Osteoblast (primary cell): ENCODE data around the gene THOP1. TPM values are rescaled to one million over a fixed set of nuclear protein-coding genes. Genes with fewer than 3 reads are reported as not detected.

Experiments
- DNase-seq: peaks from one replicate; pipeline ENCODE4 v3.0.0; 2011; ENCODE audit warnings: low spot score, mixed read lengths; ENCODE audit not compliant: insufficient read length; ENCODE audit errors: missing footprints
- H2AFZ ChIP-seq: 2 replicates; pipeline ENCODE4 v1.6.0; 2011; ENCODE audit warnings: mild to moderate bottlenecking, low read length
- H3K27ac ChIP-seq: 2 replicates; pipeline ENCODE4 v1.5.1; 2011; ENCODE audit warnings: mild to moderate bottlenecking, low read depth, low read length, moderate library complexity
- H3K27me3 ChIP-seq: 2 replicates; pipeline ENCODE4 v1.6.0; 2012; ENCODE audit warnings: mild to moderate bottlenecking, control low read depth, inconsistent platforms, low read length, moderate library complexity; ENCODE audit not compliant: insufficient read depth
- H3K36me3 ChIP-seq: 2 replicates; pipeline ENCODE4 v1.5.1; 2011; ENCODE audit warnings: mild to moderate bottlenecking, low read length, control low read depth, moderate library complexity; ENCODE audit not compliant: insufficient read depth
- H3K4me1 ChIP-seq: 2 replicates; pipeline ENCODE4 v1.5.1; 2011; ENCODE audit warnings: mild to moderate bottlenecking, low read length, control low read depth, moderate library complexity; ENCODE audit not compliant: insufficient read depth
- H3K4me2 ChIP-seq: 2 replicates; pipeline ENCODE4 v1.6.0; 2011; ENCODE audit warnings: mild to moderate bottlenecking, low read length; ENCODE audit not compliant: insufficient read depth
- H3K4me3 ChIP-seq: fragments of 200-600 bp; sonication (generic); 3 replicates; pipeline ENCODE4 v1.5.1; 2012; ENCODE audit warnings: mild to moderate bottlenecking, low read length, inconsistent platforms; ENCODE audit not compliant: insufficient read depth
- H3K79me2 ChIP-seq: 2 replicates; pipeline ENCODE4 v1.6.0; 2012; ENCODE audit warnings: mild to moderate bottlenecking, low read length, control low read depth, inconsistent platforms; ENCODE audit not compliant: insufficient read depth
- H3K9me3 ChIP-seq: 2 replicates; pipeline ENCODE4 v1.5.1; 2011; ENCODE audit warnings: low read depth, low read length, control low read depth
- H4K20me1 ChIP-seq: 2 replicates; pipeline ENCODE4 v1.6.0; 2012; ENCODE audit warnings: mild to moderate bottlenecking, low read length, control low read depth; ENCODE audit not compliant: insufficient read depth
- total RNA-seq: library from RNA; depleted of rRNA; stranded (reverse); fragments of >200 nt; gene quantifications from 2 replicates; pipeline ENCODE4 v1.2.3, GENCODE V29; 2012
- TF ChIP-seq, protein P1 (sequence below): IDR thresholded peaks from 2 replicates; pipeline ENCODE4 v1.5.1; 2011; ENCODE audit warnings: mild to moderate bottlenecking, low read depth, low read length, moderate library complexity; ENCODE audit errors: extremely low read depth

Gene THOP1
- total RNA-seq, 1 donor: 45.6 TPM

DNA sequence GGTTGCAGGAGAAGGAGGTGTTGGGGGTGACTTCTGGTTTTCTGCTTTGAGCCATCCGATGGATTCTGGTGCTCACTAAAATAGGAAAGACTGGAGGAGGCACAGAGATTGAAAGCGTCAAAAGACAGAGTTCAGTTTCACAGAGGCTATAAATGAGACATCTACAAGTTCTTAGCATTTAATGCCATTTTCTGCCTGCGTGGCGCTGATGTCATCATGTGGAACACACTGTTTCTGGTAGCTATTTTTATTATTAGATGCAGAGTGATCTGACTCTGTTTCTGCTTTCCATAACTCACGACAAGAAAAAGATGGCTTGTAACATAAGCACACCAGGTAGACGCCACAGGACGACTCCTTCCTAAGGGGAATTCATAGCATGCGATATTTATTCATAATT is 42.2 kb upstream of the THOP1 start:
- H3K27ac ChIP-seq: no peak overlapping the region
- no peaks in the 10 kb centered on the region for H3K9me3 ChIP-seq
- TF ChIP-seq, protein P1, sequence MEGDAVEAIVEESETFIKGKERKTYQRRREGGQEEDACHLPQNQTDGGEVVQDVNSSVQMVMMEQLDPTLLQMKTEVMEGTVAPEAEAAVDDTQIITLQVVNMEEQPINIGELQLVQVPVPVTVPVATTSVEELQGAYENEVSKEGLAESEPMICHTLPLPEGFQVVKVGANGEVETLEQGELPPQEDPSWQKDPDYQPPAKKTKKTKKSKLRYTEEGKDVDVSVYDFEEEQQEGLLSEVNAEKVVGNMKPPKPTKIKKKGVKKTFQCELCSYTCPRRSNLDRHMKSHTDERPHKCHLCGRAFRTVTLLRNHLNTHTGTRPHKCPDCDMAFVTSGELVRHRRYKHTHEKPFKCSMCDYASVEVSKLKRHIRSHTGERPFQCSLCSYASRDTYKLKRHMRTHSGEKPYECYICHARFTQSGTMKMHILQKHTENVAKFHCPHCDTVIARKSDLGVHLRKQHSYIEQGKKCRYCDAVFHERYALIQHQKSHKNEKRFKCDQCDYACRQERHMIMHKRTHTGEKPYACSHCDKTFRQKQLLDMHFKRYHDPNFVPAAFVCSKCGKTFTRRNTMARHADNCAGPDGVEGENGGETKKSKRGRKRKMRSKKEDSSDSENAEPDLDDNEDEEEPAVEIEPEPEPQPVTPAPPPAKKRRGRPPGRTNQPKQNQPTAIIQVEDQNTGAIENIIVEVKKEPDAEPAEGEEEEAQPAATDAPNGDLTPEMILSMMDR: no peak
- no peaks in the 10 kb centered on the region for H4K20me1 ChIP-seq
- H3K4me3 ChIP-seq: no peak overlapping the region
- H3K79me2 ChIP-seq: peaks cover 11% of the 10 kb centered on the region
- peaks cover 4% of the 10 kb centered on the region for H3K4me1 ChIP-seq
- H2AFZ ChIP-seq: no peak overlapping the region
- H3K36me3 ChIP-seq: no peaks in the 10 kb centered on the region
- no peak for DNase-seq
- H3K27me3 ChIP-seq: no peaks in the 10 kb centered on the region
- no peak overlapping the region for H3K4me2 ChIP-seq

DNA sequence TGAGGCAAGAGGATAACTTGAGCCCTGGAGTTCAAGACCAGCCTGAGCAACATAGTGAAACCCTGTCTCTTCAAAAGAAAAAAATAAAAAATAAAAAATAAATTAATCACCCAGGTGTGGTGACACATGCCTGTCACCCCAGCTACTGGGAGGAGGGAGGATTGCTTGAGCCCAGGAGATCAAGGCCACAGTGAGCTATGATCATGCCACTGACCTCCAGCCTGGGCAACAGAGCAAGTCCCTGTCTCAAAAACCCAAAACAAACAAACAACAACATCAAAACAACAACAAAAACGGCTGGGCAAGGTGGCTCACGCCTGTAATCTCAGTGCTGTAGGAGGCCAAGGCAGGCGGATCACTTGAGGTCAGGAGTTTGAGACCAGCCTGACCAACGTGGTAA is 41.2 kb upstream of the THOP1 start:
- no peak overlapping the region for H3K27ac ChIP-seq
- H3K79me2 ChIP-seq: peaks cover 5% of the 10 kb centered on the region
- TF ChIP-seq, protein P1: no peak
- H4K20me1 ChIP-seq: no peaks in the 10 kb centered on the region
- no peak overlapping the region for H3K4me3 ChIP-seq
- no peaks in the 10 kb centered on the region for H3K36me3 ChIP-seq
- DNase-seq: no peak
- peaks cover 3% of the 10 kb centered on the region for H3K4me1 ChIP-seq
- H3K9me3 ChIP-seq: no peaks in the 10 kb centered on the region
- H3K4me2 ChIP-seq: no peak overlapping the region
- H2AFZ ChIP-seq: no peak overlapping the region
- H3K27me3 ChIP-seq: no peaks in the 10 kb centered on the region

DNA sequence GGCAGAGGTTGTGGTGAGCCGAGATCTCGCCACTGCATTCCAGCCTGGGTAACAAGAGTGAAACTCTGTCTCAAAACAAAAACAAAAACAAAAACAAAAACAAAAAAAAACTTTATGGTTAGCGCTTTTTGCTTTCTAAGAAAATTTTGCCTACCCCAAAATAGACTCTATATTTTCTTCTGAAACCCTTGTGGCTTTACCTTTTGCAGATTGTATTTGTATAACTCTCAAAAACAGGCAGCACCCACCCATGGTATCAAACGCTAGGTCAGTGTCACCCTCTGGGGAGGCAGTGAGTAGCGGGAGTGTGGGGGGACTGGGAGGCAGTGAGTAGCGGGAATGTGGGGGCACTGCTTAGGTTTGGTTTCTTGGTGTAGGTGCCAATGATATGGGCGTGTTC is 38.0 kb upstream of the THOP1 start:
- TF ChIP-seq, protein P1: no peak
- H3K9me3 ChIP-seq: no peaks in the 10 kb centered on the region
- H2AFZ ChIP-seq: no peak overlapping the region
- no peaks in the 10 kb centered on the region for H3K4me1 ChIP-seq
- H3K4me2 ChIP-seq: no peak overlapping the region
- no peaks in the 10 kb centered on the region for H3K79me2 ChIP-seq
- no peak for DNase-seq
- H3K36me3 ChIP-seq: no peaks in the 10 kb centered on the region
- no peaks in the 10 kb centered on the region for H3K27me3 ChIP-seq
- no peak overlapping the region for H3K4me3 ChIP-seq
- H3K27ac ChIP-seq: no peak overlapping the region
- no peaks in the 10 kb centered on the region for H4K20me1 ChIP-seq

DNA sequence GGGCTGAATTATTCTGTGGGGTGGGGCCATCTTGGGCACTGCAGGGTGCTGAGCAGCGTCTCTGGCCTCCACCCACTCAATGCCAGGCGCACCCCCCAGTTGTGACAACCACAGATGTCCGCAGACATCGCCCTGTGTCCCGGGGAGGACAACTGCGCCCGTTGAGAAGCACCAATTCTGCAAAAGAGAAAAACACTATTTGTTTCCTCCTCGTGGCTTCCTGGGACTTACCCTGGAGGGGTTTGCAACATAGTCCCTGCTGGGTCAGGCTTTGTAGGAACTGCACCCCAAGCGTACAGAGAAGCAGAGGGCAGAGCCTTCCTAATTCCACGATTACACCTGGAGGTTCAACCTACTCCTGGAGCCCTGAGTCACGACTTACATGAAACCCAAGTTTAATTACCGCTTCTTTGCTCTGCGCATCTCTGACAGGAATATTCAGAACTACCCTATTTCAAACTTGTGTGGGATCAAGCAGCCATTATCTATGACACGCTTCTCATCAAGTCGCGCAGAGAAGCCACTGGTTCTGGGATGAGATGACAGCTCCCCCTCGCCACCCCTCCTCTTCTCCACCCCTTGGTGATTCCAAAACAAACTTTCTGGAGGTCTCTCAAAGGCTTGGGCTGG is 34.4 kb upstream of the THOP1 start:
- no peak overlapping the region for H3K4me2 ChIP-seq
- TF ChIP-seq, protein P1: no peak
- H3K4me3 ChIP-seq: no peak overlapping the region
- no peaks in the 10 kb centered on the region for H3K9me3 ChIP-seq
- H3K79me2 ChIP-seq: no peaks in the 10 kb centered on the region
- no peak overlapping the region for H2AFZ ChIP-seq
- H3K27me3 ChIP-seq: no peaks in the 10 kb centered on the region
- no peak overlapping the region for H3K27ac ChIP-seq
- H4K20me1 ChIP-seq: no peaks in the 10 kb centered on the region
- DNase-seq: peak; percentile 50
- no peaks in the 10 kb centered on the region for H3K4me1 ChIP-seq
- H3K36me3 ChIP-seq: peaks cover 5% of the 10 kb centered on the region
